ENCODE measurements around the gene LEUTX. TPM values are rescaled to one million over a fixed set of nuclear protein-coding genes. Genes with fewer than 3 reads are reported as not detected.
A peak's percentile ranks its signal among the peaks of the same experiment; 100 is the strongest.

Gene LEUTX
- total RNA-seq, 1 experiment from 2014 or later: not detected

- in situ Hi-C loops (cut with HindIII; ENCODE audit: low pct_unique_long_range_greater_than_20kb, low sequenced_read_pairs): no loop called here
- no peaks in the 10 kb centered on the region for H3K27me3 ChIP-seq (ENCODE audit: control insufficient read depth, insufficient read depth, low read length)
- H3K4me3 ChIP-seq (ENCODE audit: low read depth in 2 of 2, low read length in 2 of 2): peak overlapping the region; percentile 36 to 57
- H3K27ac ChIP-seq (ENCODE audit: low read length): peak overlapping the region; percentile 76
- no peaks in the 10 kb centered on the region for H3K9me3 ChIP-seq (ENCODE audit: control insufficient read depth, insufficient read depth, low read depth, low read length)
- TF ChIP-seq POLR2AphosphoS5 (IDR thresholded peaks at IDR 0.05; ENCODE audit: low read depth, low read length): no peak
- TF ChIP-seq TCF7L2 (IDR thresholded peaks at IDR 0.05; ENCODE audit: low read depth, low read length): no peak
- TF ChIP-seq SIN3A (IDR thresholded peaks at IDR 0.05; ENCODE audit: borderline replicate concordance, insufficient read depth, low read depth, low read length): no peak
- TF ChIP-seq REST (IDR thresholded peaks at IDR 0.05; ENCODE audit: insufficient read depth in 1 of 2, low read depth in 2 of 2, low read length in 1 of 2): no peak
- no peak for TF ChIP-seq CTCF (IDR thresholded peaks at IDR 0.05)
- ATAC-seq (no peak; the same call in 1 of the 2 replicates), DNase-seq (ENCODE audit: low read depth, low spot score) (no peak)
- ChIA-PET CTCF (interaction anchor here (0.5 to 2.1 kb wide), 25 partner anchors 10 to 492 kb away, joined by 3 to 109 read pairs (median 6); partner anchors contain the start of genes EID2B, FBL, PSMC4 and SAMD4B), POLR2A (interaction anchor here (0.5 to 2.2 kb wide), 59 partner anchors 10 to 437 kb away, joined by 3 to 177 read pairs (median 7); partner anchors contain the start of genes EID2, EID2B, FBL and PSMC4)
- peaks cover 22% of the 10 kb centered on the region for H3K4me1 ChIP-seq (ENCODE audit: control insufficient read depth, insufficient read depth, low read length)
- no TSS peak for BruUV-seq (replicated peaks)
- intact Hi-C loops (cut with micrococcal nuclease; ENCODE audit: unreplicated experiment): loop anchor here (5.0 kb wide), 1 partner anchor 292 kb away; the partner anchor contains the start of gene EID2
- H3K36me3 ChIP-seq (ENCODE audit: control insufficient read depth, insufficient read depth, low read length): peaks cover 72% of the 10 kb centered on the region
These were observed 55.7 kb downstream of the LEUTX start for GRCh38 chr19:39834287-39834841.

Small RNAs within 50 kb of the gene (microRNA-seq; reads per million reads assigned to microRNA genes)
- gene MIR6719 (ENCODE audit: unreplicated experiment): not detected

Other genes starting within 250 kb of the LEUTX start
- gene EID2B, start 246.0 kb upstream of the LEUTX start, total RNA-seq (2021; ENCODE audit: unreplicated experiment): 37.7 TPM
- 163 TPM for gene EID2, start 238.7 kb upstream of the LEUTX start, total RNA-seq (2021; ENCODE audit: unreplicated experiment)
- not detected for gene LGALS13, start 176.3 kb upstream of the LEUTX start, total RNA-seq (2021; ENCODE audit: unreplicated experiment)
- gene LGALS16, start 122.9 kb upstream of the LEUTX start, total RNA-seq (2021; ENCODE audit: unreplicated experiment): not detected
- not detected for gene LGALS14, start 74.4 kb upstream of the LEUTX start, total RNA-seq (2021; ENCODE audit: unreplicated experiment)
- not detected for gene CLC, start 40.8 kb upstream of the LEUTX start, total RNA-seq (2021; ENCODE audit: unreplicated experiment)
- 322 TPM for gene DYRK1B, start 55.3 kb downstream of the LEUTX start, total RNA-seq (2021; ENCODE audit: unreplicated experiment)
- 4,927 TPM for gene FBL, start 67.5 kb downstream of the LEUTX start, total RNA-seq (2021; ENCODE audit: unreplicated experiment)
- 6.4 TPM for gene FCGBP, start 155.8 kb downstream of the LEUTX start, total RNA-seq (2021; ENCODE audit: unreplicated experiment)
- 2,386 TPM for gene PSMC4, start 192.3 kb downstream of the LEUTX start, total RNA-seq (2021; ENCODE audit: unreplicated experiment)
- 68.4 TPM for gene ZNF546, start 218.2 kb downstream of the LEUTX start, total RNA-seq (2021; ENCODE audit: unreplicated experiment)

All from Panc1 (cell line).